BE2C (cell line): Measurements from ENCODE around the gene ALPK3.

ENCODE experiments used
- DNase-seq: peaks from one replicate; pipeline ENCODE4 v3.0.0-alpha.2; 2020
- H3K27me3 ChIP-seq: fragments of 250-450 bp; sonication (Bioruptor Pico); 2 replicates; pipeline ENCODE4 v1.5.1; 2020; ENCODE audit warnings: mild to moderate bottlenecking
- H3K36me3 ChIP-seq: fragments of 250-450 bp; sonication (Bioruptor Pico); 2 replicates; pipeline ENCODE4 v1.5.1; 2020; ENCODE audit warnings: mild to moderate bottlenecking
- H3K4me1 ChIP-seq: fragments of 250-450 bp; sonication (Bioruptor Pico); 2 replicates; pipeline ENCODE4 v1.5.1; 2020
- H3K4me3 ChIP-seq: 2 replicates; pipeline ENCODE4 v1.5.1; 2011; ENCODE audit warnings: low read depth, low read length
- H3K9me3 ChIP-seq: fragments of 250-450 bp; sonication (Bioruptor Pico); 2 replicates; pipeline ENCODE4 v1.5.1; 2020
- TF ChIP-seq, protein P1 (sequence below): IDR thresholded peaks from 2 replicates; pipeline ENCODE4 v1.5.1; 2012; ENCODE audit warnings: mild to moderate bottlenecking, low read depth, low read length

ALPK3 gene

DNA sequence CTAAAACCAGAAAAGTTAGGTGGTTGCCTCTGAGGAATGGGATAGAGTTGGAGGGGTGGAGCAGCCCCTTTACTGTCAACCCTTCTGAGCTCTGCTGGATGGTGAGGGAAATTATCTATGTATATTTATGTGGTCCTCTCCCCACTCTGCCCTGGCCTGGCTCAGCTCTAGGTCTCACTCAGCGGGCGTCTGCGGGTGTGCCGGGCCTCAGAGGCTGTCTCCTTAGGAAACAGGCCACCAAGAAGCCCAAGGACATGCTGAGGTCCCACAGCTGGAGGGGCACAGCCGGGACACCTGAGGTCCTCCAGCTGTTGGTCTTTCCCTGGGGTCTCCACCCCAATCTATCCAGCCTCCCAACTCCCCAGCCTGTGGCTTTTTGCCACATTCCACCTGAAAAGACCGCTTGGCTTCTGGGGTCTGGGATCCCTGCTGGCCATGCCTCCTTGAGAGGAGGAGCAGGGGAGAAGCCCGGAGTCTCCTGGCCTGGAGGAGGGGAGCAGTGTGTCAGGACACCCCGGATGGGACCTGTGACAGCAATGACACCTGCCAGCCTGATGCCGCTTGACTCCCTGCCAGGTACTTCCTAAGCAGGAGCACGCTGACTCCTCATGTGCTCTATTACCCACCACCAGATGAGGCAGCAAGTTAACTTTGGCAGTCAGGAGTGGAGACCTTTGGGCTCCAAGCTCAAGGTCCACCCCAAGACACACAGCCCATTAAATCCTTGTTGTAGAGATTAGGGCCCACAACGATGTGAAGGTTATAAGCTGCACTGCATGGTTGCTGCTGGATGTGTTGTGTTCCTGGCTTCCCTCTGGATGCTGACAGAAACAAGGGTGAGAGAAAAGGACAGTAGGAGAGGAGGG lies 67.0 kb downstream of the ALPK3 start, which contains the start of gene SLC28A1:
Gene SLC28A1 (plus strand): TSS at position 747 of the 866 bp plus-strand sequence. CDS start 3,099 bp downstream, outside the sequence.
- Histone ChIP-seq H3K4me3 (no peak within 1 kb of the TSS), H3K4me1 (no peaks in the 10 kb centered on the region), H3K36me3 (no peaks in the 10 kb centered on the region), H3K9me3 (no peaks in the 10 kb centered on the region), H3K27me3 (no peaks in the 10 kb centered on the region)
- DNase-seq = no peak
- TF ChIP-seq, protein P1, sequence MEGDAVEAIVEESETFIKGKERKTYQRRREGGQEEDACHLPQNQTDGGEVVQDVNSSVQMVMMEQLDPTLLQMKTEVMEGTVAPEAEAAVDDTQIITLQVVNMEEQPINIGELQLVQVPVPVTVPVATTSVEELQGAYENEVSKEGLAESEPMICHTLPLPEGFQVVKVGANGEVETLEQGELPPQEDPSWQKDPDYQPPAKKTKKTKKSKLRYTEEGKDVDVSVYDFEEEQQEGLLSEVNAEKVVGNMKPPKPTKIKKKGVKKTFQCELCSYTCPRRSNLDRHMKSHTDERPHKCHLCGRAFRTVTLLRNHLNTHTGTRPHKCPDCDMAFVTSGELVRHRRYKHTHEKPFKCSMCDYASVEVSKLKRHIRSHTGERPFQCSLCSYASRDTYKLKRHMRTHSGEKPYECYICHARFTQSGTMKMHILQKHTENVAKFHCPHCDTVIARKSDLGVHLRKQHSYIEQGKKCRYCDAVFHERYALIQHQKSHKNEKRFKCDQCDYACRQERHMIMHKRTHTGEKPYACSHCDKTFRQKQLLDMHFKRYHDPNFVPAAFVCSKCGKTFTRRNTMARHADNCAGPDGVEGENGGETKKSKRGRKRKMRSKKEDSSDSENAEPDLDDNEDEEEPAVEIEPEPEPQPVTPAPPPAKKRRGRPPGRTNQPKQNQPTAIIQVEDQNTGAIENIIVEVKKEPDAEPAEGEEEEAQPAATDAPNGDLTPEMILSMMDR = no peak

DNA sequence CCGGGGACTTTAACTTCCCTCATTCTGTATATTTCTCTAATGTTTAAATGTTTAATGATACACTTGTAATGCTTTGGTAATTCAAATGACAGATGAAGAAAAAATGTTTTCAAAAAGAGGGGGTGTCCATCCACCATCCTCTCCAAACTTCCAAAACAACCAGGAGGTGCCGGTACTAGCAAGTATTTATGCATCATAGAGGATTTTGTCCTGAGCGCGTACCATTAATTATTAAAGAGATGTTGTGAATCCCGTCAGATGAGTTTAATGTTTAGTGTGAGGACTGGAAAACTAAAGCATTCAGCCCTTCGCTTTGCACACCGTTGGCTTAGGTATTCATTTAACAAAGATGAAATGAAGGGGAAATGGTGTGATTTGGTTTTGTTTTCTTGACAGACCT lies 68.6 kb downstream of the ALPK3 start:
- Histone ChIP-seq H3K4me1 (no peaks in the 10 kb centered on the region), H3K9me3 (no peaks in the 10 kb centered on the region), H3K36me3 (no peaks in the 10 kb centered on the region), H3K27me3 (no peaks in the 10 kb centered on the region), H3K4me3 (no peak overlapping the region)
- DNase-seq = no peak
- TF ChIP-seq, protein P1 = no peak

DNA sequence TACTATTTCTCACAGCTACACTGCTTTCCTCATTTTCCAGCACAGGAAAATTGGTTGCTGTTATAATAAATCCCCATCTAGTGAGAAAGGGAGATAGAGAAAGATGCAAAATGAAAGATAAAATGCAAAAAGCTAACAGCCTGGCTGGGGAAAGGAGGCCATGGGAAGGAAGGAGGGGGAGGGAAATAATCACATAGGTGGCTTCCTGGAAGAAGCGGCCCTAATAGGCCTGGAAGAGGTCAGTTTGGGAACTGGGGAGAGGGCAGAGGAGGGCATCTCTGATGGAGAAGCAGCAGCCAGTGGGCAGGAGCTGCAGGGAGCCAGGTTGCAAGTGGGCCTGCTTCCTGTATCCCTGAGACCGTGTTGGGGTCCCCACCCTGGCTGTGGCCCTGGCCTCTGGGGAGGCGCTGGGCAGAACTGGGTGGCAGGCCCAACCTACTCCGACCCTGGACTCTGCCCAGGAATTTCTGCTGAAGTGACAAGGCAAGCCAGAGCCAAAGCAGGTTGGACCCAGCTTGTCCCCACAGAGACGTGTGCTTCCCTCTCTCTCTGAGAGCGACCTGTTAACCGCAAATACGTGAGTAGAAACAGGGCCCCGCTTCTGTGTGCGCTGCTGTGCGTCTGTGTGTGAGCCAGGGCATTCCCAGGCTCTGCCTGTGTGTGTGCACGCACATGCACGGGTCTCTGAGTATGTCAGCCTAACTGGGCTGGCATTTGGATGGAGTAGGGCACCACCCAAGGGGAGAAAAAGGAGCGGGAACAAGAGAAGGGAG lies 69.2 kb downstream of the ALPK3 start:
- TF ChIP-seq, protein P1 = no peak
- Histone ChIP-seq H3K36me3 (no peaks in the 10 kb centered on the region), H3K27me3 (no peaks in the 10 kb centered on the region), H3K4me3 (no peak overlapping the region), H3K9me3 (no peaks in the 10 kb centered on the region), H3K4me1 (no peaks in the 10 kb centered on the region)
- no peak for DNase-seq

DNA sequence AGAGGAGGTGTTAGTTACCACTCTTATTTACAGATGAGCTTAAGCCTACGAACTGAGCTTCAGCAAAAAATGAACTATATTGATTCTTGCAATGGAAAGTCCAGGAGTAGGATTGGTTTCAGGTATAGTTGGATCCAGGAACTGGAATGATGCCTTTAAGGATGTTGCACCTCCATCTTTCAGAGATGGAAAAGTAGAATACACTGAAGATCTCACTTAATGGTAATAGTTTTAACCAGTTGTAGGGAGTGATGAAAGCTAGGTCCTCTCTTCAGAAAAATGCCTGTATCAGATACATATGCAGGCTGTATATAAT lies 69.8 kb downstream of the ALPK3 start:
- no peak for DNase-seq

DNA sequence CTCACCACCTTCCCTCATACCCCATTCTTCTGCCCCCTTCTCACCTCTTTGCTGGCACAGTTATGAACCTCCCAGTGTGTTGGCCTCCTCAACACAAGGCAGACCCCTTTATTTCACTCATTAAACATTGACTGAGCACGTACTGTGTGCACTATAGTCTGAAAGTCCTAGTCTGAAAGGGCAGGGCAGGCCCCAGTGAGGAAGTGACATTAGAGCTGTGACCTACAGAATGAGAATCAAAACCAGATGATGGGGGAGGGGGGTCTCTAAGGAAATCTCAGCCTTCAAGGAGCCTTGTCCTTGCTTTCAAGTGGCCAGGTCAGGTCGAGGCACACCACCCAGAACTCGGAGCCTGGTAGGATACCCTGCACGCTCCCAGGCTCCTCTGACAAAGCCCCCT lies 70.8 kb downstream of the ALPK3 start:
- Histone ChIP-seq H3K4me1 (no peaks in the 10 kb centered on the region), H3K4me3 (no peak overlapping the region), H3K9me3 (no peaks in the 10 kb centered on the region), H3K36me3 (no peaks in the 10 kb centered on the region), H3K27me3 (no peaks in the 10 kb centered on the region)
- no peak for DNase-seq
- TF ChIP-seq, protein P1 = no peak

More for the DNA sequence above, 69.8 kb downstream of the ALPK3 start:
- H3K36me3 ChIP-seq = no peaks in the 10 kb centered on the region
- no peaks in the 10 kb centered on the region for H3K9me3 ChIP-seq
- H3K4me1 ChIP-seq = no peaks in the 10 kb centered on the region
- TF ChIP-seq, protein P1 = no peak
- no peaks in the 10 kb centered on the region for H3K27me3 ChIP-seq
- H3K4me3 ChIP-seq = no peak overlapping the region

DNA sequence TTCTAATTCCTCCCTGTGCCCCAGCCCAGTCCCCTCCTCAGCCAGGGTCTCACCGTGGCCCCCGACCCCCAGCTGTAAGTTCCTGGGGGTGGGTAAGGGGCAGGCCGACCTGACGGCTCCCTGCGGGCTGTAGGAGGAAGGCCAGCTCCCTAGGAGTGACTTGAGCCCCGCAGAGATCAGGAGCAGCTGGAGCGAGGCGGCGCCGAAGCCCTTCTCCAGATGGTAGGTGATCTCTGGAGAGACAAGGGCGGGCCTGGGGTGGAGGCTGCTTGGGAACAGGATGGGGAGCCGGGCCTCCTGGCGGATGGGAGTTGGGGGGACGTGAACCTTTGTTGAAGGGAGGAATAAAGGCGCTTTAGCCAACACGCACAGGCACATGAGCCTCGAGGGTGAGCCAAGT lies 71.5 kb downstream of the ALPK3 start:
- no peaks in the 10 kb centered on the region for H3K9me3 ChIP-seq
- no peaks in the 10 kb centered on the region for H3K4me1 ChIP-seq
- no peaks in the 10 kb centered on the region for H3K36me3 ChIP-seq
- H3K27me3 ChIP-seq = no peaks in the 10 kb centered on the region
- DNase-seq = no peak
- H3K4me3 ChIP-seq = no peak overlapping the region
- TF ChIP-seq, protein P1 = no peak
